Measurements from ENCODE around the gene CLIC5.

GRCh38 chr6:45982280-45983036 is 33.2 kb downstream of the CLIC5 start:
- TF ChIP-seq CTCF (IDR thresholded peaks at IDR 0.05) (no peak), POLR2A (IDR thresholded peaks at IDR 0.05) (no peak)
